HL-60 (cell line): ENCODE data around the gene RPL35.

ENCODE experiments used
- CTCF ChIP-seq: IDR thresholded peaks from one replicate; pipeline ENCODE4 v1.5.1; 2011; ENCODE audit warnings: low read length, control low read depth, inconsistent platforms; ENCODE audit not compliant: insufficient read depth
- GABPA ChIP-seq: IDR thresholded peaks from 2 replicates; pipeline ENCODE4 v1.6.1; 2012; ENCODE audit warnings: low read depth
- POLR2AphosphoS5 ChIP-seq: IDR thresholded peaks from 2 replicates; pipeline ENCODE4 v1.6.1; 2012; ENCODE audit warnings: low read depth
- REST ChIP-seq: IDR thresholded peaks from 2 replicates; pipeline ENCODE4 v1.6.1; 2012; ENCODE audit warnings: low read depth; ENCODE audit not compliant: insufficient replicate concordance

- TF ChIP-seq CTCF (no peak), POLR2AphosphoS5 (no peak), REST (no peak), GABPA (no peak)
Observed at GRCh38 chr9:124830593-124830992, 31.2 kb downstream of the RPL35 start.
